Measurements from ENCODE around the gene POLR2I.

DNA sequence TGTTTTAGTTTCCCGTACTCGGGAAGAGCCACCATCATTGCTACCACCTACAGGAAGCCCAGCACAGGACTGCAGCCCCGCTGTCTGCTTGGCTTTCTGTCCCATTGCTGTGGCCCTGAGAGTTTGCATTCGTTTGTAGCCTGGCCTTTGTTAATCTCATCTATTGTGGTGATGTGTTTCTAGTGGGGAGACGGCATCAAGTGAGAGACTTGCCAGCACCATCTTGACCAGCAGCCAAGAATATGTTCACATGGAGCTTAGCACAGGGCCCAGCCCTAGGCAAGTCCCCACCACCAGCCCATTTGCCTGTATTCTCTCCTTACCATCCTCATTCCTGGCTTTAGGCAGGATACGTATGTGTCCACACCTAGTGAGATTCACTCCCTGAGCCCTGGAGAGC is 21.0 kb downstream of the POLR2I start:
- TF ChIP-seq EP300 (IDR thresholded peaks at IDR 0.05) (no peak), POLR2A (IDR thresholded peaks at IDR 0.05) (no peak)

All from sigmoid colon (tissue), 4 donors.